ENCODE data around the gene YPEL3. TPM values are rescaled to one million over a fixed set of nuclear protein-coding genes. Genes with fewer than 3 reads are reported as not detected.

YPEL3 gene
- total and polyA plus RNA-seq, 2 donors (not counting 3 experiments of a cell fraction or from before 2014, with no cell fraction given): 46.1 to 78.0 TPM

DNA sequence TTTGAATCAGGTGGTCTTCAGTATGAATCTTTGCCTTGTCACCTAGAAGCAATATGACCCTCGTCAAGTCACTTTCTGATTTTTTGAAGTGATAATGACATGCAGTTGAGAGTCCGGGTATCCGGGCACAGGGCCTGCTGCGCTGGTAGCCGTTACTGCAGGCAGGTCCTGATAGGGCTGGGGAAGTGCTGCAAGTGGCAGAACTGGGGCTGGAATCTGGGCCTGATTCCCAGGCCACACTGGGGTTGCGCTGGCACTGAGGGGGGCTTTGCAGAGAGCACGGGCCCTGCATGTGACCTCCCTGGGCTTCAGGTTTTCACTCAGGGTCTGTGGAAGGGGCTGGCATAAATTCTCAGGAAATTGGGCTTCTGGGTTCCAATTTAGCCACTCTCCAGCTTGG is 17.3 kb downstream of the YPEL3 start:
- CTCF ChIA-PET: interaction anchor here (2.6 to 3.5 kb wide), 2 partner anchors 13 kb away, joined by 8 to 23 read pairs; partner anchors contain the start of genes ALDOA and TBX6
- Histone ChIP-seq H3K4me2 (ENCODE audit: insufficient read depth, low read length) (no peak overlapping the region), H3K9ac (replicated peaks; ENCODE audit: extremely low read depth, insufficient read depth, low read length) (no peak overlapping the region), H3K79me2 (ENCODE audit: control insufficient read depth, insufficient read depth, low read length) (peaks cover 48% of the 10 kb centered on the region), H3K27ac (ENCODE audit: insufficient read depth, low read depth, low read length) (no peak overlapping the region), H3K4me3 (replicated peaks in 1 of 3; ENCODE audit: insufficient read depth in 1 of 3, low read depth in 1 of 3, low read length in 3 of 3) (no peak overlapping the region), H3K4me1 (ENCODE audit: control insufficient read depth, extremely low read depth, insufficient read depth, low read length) (peaks cover 24% of the 10 kb centered on the region), H3K9me1 (replicated peaks; ENCODE audit: control insufficient read depth, extremely low read depth, insufficient read depth, low read length) (no peaks in the 10 kb centered on the region), H3K27me3 (ENCODE audit: control insufficient read depth in 2 of 2, insufficient read depth in 2 of 2, low read length in 2 of 2) (no peaks in the 10 kb centered on the region), H4K20me1 (replicated peaks; ENCODE audit: control insufficient read depth, extremely low read depth, insufficient read depth, low read length) (no peaks in the 10 kb centered on the region), H2AFZ (ENCODE audit: low read depth, low read length) (no peak overlapping the region), H3K9me3 (replicated peaks; ENCODE audit: control insufficient read depth, insufficient read depth, low read length) (no peaks in the 10 kb centered on the region), H3K36me3 (ENCODE audit: control insufficient read depth in 2 of 2, extremely low read depth in 1 of 2, insufficient read depth in 2 of 2, low read length in 2 of 2) (peaks cover 13 to 38% of the 10 kb centered on the region in 2 experiments)
- dilution Hi-C loops (cut with MboI; ENCODE audit: extremely low pct_ligation_motif_present, low sequenced_read_pairs): no loop called here
- BruUV-seq (replicated peaks): no TSS peak
- intact Hi-C loops (cut with micrococcal nuclease): no loop called here
- FAIRE-seq (no peak), DNase-seq (ENCODE audit: low read depth, low spot score) (no peak)
- POLR2A ChIA-PET: no interaction called here
- TF ChIP-seq MYC (IDR thresholded peaks at IDR 0.05; ENCODE audit: low read depth, low read length) (no peak), FOS (IDR thresholded peaks at IDR 0.05; ENCODE audit: borderline replicate concordance, insufficient read depth, low read length) (no peak), GATA2 (IDR thresholded peaks at IDR 0.05; ENCODE audit: insufficient read depth, insufficient read length, low read depth, low read length) (no peak), POLR2A (IDR thresholded peaks at IDR 0.05; ENCODE audit: low read depth, low read length) (no peak), POLR2AphosphoS5 (IDR thresholded peaks at IDR 0.05; ENCODE audit: insufficient read depth, low read depth, low read length) (no peak), JUN (IDR thresholded peaks at IDR 0.05; ENCODE audit: borderline replicate concordance, insufficient read depth, insufficient read length, low read depth) (no peak), EZH2 (IDR thresholded peaks at IDR 0.05; ENCODE audit: borderline replicate concordance, low read depth, low read length, severe bottlenecking) (no peak)
- TF ChIP-seq, protein P1, sequence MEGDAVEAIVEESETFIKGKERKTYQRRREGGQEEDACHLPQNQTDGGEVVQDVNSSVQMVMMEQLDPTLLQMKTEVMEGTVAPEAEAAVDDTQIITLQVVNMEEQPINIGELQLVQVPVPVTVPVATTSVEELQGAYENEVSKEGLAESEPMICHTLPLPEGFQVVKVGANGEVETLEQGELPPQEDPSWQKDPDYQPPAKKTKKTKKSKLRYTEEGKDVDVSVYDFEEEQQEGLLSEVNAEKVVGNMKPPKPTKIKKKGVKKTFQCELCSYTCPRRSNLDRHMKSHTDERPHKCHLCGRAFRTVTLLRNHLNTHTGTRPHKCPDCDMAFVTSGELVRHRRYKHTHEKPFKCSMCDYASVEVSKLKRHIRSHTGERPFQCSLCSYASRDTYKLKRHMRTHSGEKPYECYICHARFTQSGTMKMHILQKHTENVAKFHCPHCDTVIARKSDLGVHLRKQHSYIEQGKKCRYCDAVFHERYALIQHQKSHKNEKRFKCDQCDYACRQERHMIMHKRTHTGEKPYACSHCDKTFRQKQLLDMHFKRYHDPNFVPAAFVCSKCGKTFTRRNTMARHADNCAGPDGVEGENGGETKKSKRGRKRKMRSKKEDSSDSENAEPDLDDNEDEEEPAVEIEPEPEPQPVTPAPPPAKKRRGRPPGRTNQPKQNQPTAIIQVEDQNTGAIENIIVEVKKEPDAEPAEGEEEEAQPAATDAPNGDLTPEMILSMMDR (IDR thresholded peaks at IDR 0.05; ENCODE audit: extremely low read depth in 1 of 2, insufficient read depth in 1 of 2, low read depth in 1 of 2, low read length in 2 of 2): no peak
- TF ChIP-seq, protein P2, sequence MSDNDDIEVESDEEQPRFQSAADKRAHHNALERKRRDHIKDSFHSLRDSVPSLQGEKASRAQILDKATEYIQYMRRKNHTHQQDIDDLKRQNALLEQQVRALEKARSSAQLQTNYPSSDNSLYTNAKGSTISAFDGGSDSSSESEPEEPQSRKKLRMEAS (IDR thresholded peaks at IDR 0.05; ENCODE audit: insufficient read depth, insufficient read length): no peak

Measured in endothelial cell of umbilical vein (primary cell).